ACHN (cell line): ENCODE results near the gene MCM3AP.
"Not testable (repeated sequence)": the region's sequence is repeated elsewhere in the genome, so short reads cannot be mapped to it uniquely, and the experiment has no call there.

Experiments used
- DNase-seq: peaks from one replicate; pipeline ENCODE4 v3.0.0-alpha.2; 2015
- in situ Hi-C: cut with HindIII; loops from 2 replicates; pipeline ENCODE4 v1.10.0; 2017; ENCODE audit warnings: low sequenced_read_pairs, low pct_ligation_motif_present, low pct_unique_long_range_greater_than_20kb

The MCM3AP gene

DNA sequence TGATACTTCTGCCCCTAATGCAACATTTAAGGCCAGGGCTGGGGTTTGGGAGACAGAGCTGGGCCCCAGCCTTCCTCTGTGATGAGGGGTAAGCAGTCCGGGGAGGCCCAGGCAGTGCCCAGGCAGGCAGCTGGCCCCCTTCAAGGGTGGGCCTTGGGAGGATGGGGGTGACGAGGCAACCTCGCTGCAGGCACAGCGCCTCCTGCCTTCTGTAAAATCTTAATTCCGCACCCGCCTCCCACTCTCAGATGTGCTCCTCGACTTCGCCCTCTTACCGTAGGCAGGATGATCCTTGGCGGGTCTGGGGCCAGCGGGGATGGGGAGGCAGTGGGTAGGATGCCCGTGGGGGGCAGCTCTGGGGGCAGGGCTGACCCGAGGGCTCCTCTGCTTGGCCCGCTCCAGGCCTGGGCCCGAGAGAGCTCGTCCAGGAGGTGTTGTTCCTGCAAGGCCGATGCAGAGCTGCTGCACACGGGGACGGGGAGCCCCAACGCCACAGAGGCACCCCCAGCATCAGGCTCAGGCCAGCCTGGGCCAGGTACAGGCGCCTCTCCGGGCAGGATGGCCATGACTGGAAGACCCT, 29.1 kb upstream of the MCM3AP start:
- DNase-seq: no peak
- in situ Hi-C loops: no loop called here

DNA sequence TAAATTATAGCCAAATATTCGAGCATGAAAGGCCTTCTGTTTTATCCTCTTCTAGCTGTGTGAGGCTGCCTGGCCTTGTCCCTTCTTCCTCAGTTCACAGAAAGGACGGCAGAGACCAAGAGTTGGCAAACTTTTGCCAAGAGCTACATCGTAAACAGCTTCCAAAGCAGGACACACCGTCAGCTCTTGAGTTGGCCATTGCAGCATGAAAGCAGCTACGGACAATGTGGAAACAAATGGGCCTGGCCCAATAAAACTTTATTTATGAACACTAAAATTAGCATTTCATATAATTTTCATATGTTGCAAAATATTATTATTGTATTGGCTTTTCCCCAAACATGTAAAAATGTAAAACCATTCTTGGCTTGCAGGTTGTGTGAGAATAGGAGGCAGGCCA, 27.5 kb upstream of the MCM3AP start:
- DNase-seq: no peak
- in situ Hi-C loops: no loop called here

DNA sequence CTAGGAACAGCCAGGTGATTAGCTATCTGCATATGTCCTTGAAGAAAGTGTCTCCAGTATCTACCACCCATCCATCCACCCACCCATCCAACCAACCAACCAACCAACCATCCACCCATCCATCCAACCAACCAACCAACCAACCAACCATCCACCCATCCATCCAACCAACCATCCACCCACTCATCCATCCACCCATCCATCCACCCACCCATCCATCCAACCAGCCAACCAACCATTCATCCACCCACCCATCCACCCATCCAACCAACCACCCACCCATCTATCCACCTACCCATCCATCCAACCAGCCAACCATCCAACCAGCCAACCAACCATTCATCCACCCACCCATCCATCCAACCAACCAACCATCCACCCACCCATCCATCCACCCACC, 26.2 kb upstream of the MCM3AP start:
- DNase-seq: no peak
- in situ Hi-C loops: no loop called here

DNA sequence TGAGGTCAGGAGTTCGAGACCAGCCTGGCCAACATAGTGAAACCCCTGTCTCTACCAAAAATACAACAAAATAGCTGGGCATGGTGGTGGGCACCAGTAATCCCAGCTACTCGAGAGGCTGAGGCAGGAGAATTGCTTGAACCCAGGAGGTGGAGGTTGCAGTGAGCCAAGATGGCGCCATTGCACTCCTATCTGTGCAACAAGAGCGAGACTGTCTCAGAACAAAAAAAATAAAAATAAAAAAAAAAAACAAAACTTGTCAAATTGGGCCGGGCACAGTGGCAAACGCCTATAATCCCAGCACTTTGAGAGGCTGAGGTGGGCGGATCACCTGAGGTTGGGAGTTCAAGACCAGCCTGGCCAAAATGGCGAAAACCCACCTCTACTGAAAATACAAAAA, 24.8 kb upstream of the MCM3AP start:
- in situ Hi-C loops, DNase-seq: not testable (repeated sequence)

DNA sequence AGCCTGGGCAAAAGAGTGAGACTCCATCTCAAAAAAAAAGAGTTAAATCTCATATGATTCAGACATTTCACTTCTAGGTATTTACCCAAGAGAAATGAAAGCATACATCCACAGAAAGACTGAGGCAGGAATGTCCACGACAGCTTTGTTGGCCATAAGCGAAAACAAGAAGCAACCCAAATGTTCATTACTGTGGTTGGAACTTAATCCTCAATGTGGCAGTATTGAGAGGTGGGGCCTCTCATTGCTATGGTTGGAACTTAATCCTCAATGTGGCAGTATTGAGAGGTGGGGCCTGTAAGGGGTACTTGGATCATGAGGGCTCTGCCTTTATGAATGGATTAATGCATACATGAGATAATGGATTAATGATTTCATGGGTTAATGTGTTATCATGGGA, 23.0 kb upstream of the MCM3AP start:
- DNase-seq: no peak
- in situ Hi-C loops: no loop called here

DNA sequence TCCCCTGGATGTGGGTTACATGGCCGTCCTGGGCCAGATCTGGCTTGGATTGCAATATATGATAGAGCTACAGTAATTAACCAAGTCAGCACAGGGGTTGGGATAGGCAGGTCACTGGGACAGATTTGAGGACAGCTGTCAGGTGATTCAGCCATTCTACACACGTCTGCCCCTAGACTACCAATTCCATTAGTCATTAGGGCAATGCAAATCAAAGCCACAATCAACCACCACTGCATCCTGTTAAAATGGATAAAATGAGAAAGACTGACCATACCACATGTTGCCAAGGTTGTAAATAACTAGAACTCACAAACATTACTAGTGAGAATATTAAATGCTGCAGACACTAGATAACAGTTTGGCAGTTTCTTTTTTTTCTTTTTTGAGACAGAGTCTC, 22.2 kb upstream of the MCM3AP start:
- DNase-seq: peak; percentile 6
- in situ Hi-C loops: no loop called here

DNA sequence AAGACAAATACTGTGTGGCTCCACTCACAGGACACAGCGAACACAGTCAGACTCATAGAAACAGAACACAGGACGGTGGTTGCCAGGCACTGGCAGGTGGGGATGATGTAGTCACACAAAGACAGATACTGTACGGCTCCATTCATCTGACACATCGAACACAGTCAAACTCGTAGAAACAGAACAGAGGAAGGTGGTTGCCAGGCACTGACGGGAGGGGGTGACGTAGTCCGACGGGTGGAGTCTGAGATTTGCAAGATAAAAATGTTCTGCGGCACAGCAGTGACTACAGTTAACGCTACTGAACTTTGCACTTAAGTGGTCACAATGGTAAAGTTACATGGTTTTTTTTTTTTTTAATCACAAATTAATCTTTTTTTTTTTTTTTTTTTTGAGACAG, 19.5 kb upstream of the MCM3AP start:
- in situ Hi-C loops: no loop called here

DNA sequence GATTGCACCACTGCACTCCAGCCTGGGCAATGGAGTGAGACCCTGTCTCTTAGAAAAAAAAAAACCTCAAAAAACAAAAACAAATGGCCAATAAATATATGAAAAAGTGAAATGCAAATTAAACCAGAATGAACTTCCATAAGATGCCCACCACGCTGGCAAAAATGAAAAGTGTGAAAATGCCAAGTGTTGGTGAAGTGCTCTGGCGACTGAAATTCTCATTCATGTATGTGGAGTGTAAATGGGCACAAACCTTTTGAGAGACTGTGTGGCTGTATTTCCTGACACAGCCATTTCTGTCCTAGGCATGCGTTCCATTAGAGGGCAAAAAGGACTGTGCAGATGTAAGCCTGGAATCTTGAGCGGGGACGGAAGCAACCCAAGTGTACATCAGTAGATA, 19.0 kb upstream of the MCM3AP start:
- in situ Hi-C loops: no loop called here

More for the DNA sequence above, 19.5 kb upstream of the MCM3AP start:
- no peak for DNase-seq

DNA sequence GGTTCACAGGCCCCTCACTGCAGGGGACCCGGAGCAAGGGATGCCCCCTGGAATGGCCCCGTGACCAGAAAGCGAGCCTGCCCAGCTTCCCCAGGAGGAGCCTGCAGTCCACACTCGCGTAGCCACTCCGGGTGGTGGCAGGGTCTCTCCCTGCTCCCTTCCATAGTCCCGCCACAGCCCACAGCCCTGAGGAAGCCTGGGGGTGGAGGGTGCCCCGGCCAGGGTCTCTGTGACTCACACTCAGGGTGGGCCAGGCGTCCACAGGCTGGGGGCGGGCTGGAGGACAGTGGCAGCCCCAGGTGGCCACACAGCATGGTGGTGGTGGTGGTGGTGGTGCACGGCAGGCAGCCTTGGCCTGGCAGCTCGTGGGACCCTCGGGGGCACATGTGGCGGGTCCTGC, 16.3 kb upstream of the MCM3AP start:
- in situ Hi-C loops: no loop called here
- DNase-seq: no peak

More for the DNA sequence above, 19.0 kb upstream of the MCM3AP start:
- DNase-seq: no peak

DNA sequence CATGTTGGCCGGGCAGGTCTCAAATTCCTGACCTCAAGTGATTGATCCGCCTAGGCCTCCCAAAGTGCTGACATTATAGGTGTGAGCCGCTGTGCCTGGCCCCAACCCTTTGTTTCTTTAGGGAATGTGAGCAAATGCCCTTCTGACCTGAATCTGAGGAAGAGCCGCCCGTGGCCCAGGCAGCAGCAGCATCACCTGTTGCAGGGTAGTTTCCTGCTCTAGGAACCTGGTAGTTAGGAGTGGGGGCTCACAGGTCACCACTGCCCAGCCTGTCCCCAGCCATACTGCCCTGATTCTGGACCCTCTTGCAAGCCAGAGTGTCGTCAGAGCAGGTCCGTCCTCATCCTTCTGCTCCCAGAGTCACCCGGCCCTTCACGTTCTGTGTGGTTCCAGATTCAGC, 13.8 kb upstream of the MCM3AP start:
- DNase-seq: no peak
- in situ Hi-C loops: no loop called here

DNA sequence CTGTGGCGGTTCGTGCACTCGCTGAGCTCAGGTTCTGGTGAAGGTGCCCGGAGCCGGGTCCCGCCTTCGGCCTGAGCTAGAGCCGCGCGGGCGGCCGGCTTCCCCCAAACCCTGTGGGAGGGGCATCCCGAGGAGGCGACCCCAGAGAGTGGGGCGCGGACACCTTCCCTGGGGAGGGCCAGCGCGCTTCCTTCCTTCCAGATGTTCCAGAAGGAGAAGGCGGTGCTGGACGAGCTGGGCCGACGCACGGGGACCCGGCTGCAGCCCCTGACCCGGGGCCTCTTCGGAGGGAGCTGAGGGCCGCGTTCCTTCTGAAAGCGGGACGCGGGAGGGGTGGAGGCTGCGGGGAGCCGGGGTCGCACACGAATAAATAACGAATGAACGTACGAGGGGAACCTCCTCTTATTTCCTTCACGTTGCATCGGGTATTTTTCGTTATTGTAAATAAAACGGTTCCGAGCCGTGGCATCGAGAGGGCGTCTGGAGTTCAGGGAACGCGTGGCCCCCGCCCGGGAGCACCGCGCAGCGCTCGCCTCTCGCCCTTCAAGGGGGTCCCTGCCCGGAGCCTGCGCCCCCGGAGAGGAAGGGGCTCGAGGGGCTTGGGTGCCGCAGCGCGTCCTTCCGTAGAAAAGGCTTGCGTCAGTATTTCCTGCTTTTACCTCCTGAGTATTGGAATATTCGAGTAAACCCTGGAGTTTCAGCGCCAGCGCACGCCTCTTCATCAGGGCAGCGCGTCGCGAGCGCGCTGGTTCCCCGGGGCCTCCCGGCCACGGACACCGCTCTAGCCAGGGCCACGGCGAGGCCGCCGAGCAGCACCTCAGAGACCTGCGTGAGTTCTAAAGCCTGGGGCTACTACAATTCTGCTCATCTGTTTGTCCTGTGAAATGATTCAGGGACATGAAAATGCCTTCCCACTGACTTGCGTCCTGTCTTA, 12.2 kb upstream of the MCM3AP start:
- in situ Hi-C loops: no loop called here
- DNase-seq: no peak

DNA sequence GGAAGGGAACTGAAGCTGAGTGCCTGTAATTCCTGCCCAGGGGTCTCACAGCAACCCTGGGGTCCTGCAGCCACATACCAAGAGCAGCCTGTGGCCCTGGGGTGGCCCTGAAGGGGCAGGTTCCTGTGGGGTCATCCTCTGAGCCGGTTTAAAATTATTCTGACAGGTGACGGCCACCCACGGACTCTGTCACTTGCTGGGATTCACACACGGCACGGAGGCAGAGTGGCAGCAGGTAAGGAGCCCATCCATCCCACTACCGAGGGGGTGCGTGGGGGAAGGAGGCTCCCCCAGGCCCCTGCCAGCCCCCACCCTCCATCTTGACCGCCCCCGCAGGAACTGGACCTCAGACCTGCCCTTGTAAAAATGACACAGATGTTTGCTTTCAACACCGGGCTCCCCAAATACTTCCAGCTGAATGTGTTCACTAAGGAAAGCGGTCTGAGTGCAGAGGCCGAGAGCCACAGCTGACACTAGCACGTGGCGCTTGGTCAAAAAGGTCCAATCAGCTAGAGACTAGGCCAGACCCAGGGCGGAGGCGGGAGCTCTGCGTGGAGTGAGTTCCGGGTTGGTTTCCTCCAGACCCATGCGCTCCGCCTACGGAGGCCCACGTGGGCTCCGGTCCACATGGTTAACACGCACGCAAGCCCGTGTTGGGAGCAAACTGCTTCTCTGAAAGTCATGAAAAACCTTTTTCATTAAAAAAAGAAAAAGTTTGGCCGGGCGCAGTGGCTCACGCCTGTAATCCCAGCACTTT, 10.8 kb upstream of the MCM3AP start:
- in situ Hi-C loops: no loop called here
- DNase-seq: no peak

DNA sequence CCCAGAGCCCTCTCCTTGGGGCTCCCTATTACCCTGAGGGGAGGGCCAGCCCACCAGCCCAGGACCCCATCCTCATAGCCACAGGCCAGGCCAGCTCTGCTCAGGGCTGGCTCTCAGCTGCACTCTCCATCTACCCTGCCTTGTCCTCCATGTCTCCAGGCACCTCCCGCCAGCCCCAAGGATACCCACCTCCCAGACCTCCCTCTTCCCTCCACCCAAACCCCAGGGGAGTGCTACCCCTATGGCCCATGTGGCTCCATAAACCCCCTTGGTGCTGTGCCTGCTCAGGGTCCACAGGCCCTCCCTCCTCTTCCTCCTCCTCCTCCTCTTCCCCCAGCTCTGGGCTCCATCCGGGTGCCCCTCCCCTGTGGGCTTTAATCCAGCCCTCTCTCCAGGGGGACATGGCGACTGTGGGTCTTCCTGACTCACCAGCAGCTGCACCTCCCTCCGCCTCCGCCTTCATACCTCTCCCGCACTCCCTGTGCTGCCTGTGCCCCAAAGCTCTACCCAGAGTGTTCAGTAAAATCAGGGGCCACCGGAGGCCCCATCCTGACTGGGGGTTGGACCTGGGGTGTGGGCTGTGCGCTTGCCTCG, 9.9 kb upstream of the MCM3AP start:
- peak; percentile 6 for DNase-seq
- in situ Hi-C loops: no loop called here

DNA sequence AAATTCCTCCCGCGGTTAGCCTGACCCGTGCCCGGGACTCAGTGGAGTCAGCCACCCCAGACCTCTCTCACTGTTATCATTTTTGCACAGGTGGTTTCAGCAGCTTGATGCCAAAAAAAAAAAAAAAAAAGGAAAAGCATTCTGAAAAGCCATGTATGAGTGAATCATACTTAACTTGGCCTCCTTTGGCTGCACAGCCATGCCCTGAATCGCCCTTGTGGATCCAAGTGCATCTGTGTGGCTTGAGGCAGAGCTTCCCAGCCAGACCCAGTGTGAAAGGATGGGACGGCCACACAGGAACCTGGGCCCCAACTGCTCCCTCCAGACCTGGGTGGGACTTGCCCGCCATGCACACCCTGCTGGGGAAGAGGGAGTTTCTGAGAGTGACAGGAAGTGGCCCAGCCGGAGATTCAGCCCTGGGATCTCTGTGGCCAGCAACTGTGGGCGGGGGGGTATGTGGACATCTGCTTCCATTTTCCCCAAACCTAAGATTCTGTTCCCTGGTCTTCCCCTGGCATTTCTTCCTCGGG, 9.3 kb upstream of the MCM3AP start:
- peak; percentile 91 for DNase-seq
- in situ Hi-C loops: no loop called here

DNA sequence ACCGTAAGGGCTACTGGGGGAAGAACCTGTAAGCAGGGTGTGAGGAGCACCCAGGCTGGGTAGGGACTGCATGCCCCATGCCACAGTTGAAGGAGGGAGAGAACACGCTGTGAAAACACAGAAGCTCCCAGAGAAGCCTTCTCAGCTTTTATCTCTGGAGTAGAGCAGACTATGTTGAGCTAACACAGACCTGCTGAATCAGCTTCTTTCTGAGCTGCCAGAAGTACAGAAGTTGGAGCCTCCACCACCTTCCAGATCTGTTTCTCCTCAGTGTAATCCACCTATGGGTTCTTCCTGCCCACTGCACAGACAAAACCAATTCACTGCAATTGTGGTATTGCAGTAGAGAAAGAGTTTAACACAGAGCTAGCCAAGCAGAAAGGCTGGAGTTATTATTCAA, 6.2 kb upstream of the MCM3AP start:
- DNase-seq: no peak
- in situ Hi-C loops: no loop called here

DNA sequence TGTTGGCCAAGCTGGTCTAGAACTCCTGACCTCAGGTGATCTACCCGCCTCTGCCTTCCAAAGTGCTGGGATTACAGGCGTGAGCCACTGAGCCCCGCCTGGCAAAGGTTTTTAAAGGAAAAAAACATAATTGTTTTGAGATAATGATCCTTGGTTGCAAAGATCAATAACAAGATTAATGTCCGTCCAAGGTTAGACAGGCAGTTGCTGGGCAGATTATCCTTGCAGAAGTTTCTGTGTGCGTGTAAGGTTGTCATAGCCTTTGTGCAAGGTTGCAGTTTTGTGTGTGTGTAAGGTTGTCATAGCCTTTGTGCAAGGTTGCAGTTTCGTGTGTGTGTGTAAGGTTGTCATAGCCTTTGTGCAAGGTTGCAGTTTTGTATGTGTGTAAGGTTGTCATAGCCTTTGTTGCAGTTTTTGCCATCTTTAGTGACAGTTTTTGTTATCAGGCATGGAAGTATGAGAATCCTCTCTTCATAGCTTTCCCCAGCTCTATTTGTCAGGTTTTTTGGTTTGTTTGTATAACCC, 4.3 kb upstream of the MCM3AP start:
- in situ Hi-C loops: no loop called here
- DNase-seq: no peak

DNA sequence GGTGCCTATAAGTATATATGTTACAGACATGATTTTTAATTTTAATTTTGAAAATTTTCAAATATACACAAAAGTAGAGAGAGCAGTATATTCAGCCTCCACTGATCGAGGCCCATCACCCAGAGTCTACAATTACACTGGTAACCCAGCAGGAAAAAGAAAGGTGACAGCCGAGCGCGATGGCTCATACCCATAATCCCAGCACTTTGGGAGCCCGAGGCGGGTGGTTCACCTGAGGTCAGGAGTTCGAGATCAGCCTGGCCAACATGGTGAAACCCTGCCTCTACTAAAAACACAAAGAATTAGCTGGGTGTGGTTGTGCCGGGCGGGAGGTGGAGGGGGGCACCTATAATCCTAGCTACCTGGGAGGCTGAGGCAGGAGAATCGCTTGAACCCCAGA, 2.1 kb upstream of the MCM3AP start:
- DNase-seq: no peak
- in situ Hi-C loops: no loop called here

DNA sequence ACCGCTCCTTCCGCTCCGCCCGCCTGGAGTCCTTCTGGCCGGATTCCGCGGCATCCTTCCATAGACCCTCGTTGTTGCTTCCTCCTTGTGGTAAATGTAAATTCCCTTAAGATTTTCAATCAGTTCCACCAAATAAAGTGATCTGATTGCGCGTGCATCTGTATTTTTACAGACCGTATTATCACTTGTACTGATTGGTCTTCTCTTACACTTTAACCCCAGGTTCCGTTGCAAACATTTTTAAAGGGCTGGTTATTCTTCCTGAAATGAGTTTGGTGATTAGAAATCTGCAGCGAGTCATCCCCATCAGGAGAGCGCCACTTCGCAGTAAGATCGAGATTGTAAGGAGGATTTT, 1.2 kb upstream of the MCM3AP start:
- in situ Hi-C loops: no loop called here
- peak; percentile 72 for DNase-seq
